Measurements from ENCODE around the gene VGLL1.

VGLL1 gene

DNA sequence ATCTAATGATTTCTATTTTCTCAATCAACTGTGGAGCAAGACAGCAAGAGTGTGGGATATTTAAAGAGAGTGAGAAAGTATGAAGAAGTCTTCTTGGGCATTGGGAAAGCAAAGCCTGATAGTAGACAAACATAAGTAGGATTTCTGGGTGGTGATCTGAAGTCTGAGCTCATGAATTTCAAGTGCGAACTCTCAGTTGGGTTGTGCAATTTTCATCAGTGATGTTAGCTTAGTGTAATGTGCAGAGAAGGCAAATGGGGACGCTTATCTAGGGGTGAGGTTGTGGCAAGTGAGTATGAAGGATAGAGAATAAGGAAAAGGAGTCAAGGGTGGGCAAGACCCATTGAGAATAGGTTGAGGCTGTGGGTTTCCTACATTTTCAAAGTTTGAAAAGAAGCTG, 23.7 kb downstream of the VGLL1 start:
- DNase-seq = no peak

DNA sequence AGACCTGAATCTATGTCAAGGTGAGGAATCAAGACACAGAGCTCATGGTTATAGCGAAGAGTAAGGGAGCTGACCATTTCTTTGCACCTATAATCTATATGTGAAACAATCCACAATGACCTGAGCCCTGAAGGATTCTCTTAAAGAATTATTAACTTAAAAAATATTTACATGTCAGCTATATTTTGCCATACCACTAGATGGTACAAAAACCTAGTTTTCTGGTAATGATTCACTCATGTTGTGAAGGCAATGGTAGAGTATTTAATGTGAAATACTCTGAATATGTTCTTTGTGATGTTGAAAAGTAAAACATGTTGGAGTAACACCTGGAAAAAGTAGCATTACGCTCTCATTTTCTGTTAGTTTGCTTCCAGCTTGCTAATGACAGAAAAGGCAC, 40.0 kb downstream of the VGLL1 start:
- no peak for DNase-seq

DNA sequence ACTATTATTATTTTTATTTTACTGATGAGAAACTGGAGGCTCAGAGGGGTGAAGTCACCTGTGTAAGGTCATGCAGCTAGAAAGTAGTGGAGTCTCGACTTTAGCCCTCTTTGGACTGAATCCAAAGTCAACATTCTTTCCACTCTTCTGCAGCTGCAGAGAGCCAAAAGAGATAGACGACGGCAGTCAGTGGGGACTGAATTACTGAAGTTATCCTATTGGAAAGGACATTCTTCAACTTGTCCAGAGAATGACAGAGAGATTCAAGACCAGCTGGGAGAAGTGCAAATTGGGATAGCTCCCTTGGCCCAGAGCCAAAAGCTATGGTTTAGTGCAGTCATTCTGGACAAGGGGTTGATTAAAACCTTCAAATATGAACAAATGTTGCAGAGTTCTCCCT, 42.5 kb downstream of the VGLL1 start:
- peak; percentile 17 for DNase-seq

DNA sequence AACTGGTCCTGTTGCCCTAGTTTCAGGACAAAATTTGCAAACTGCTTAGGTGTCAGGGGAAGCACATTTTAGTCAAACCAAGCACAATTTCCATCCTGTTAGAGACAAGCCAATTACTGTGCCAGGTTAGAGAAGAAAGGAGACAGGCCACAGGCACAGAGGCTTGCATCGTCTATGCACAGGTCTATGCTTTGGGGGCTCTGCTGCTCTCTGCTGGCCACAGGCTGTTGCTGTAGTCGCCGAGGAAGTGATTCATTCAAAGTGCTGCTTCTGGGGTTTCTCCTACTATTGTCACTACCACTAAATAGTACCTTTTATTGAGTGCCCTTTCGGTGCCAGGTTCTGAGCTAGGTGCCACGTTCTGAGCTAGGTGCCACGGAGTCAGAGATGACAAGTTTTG, 45.5 kb downstream of the VGLL1 start:
- DNase-seq = peak; percentile 50

DNA sequence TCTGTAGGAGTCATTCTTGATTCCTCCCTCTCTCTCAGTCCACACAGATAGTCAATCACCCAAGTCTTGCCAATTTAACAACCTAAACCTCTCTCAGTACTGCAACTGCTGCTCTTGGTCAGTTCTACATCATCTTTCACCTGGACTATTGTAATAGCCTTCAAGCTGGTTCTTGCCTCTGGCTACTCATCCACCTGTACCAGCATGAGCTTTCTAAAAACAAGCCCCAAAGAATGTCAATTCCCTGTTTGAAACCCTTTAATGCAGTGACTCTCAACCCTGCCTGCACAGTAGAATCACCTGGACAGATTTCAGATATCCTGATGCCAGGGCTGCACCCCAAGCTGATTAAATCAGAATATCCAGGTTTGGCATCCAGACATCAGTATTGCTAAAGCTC, 48.3 kb downstream of the VGLL1 start:
- no peak for DNase-seq

DNA sequence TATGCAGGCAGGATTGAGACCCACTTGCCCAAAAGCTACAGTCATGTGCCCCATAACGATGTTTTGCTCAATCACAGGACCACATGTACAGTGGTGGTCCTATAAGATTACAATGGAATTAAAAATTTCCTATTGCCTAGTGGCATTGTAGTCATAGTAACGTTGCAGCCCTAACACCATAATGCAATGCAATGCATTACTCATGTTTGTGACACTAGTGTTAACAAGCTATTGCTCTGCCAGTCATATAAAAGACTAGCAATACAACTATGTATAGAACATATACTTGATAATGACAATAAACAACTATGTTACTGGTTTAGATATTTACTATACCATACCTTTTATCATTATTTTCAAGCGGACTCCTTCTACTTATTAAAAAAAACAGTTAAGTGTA, 50.6 kb downstream of the VGLL1 start:
- no peak for DNase-seq

DNA sequence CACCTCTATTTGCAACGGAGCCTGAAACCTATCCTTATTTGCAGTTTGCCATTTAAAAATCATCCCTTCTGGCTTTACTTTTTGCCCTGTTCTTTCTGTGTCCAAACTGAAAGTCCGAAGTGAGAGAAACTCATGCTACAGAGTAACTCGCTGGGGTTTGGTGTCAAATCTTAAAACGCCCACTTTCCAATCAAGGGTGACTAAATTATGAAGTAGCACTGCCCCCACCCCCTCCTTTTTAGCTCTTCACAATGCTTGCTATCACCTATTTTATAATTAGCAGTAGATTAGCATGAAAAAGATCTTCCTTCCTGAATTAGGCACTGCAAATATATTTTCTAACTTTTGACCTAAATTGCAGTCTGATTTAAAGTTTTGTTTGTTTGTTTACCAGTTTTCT, 52.5 kb downstream of the VGLL1 start:
- no peak for DNase-seq

DNA sequence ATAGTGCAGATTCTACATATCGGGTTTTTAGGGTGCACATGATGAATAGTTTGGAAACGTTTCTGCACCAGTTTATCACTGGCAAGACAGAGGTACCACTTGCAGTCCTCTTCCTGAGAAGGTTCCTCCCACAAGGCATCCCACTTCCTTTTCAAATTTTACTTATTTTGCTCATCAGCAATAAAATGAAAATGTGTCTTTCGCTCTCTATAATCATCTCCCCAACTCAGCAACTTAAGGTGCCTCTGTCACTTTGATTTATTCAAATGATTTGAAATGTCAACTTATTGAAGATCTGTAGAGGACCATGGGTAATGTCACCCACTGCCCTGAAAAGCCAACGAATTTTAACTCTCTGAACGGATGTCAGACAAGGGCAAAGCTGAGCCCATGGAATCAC, 53.2 kb downstream of the VGLL1 start:
- DNase-seq = no peak

DNA sequence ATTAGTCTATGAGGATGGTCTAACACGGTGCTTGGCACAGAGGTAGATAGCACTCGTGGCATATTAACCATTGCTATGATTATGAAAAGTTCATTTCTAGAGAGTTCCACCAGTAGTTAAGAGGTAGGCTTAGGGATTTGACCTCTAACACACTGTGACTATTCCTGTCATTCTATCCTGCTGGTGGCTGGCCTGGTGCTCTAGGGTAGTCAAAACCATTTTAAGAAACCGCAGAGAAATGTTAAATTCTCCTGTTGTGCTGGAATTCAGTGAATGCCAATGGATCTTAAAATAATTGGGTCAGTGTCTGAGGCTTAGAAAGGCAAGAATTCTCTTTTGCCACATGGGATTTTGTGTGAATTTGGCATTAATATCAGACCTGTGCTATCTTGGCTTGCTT, 53.9 kb downstream of the VGLL1 start:
- DNase-seq = no peak

DNA sequence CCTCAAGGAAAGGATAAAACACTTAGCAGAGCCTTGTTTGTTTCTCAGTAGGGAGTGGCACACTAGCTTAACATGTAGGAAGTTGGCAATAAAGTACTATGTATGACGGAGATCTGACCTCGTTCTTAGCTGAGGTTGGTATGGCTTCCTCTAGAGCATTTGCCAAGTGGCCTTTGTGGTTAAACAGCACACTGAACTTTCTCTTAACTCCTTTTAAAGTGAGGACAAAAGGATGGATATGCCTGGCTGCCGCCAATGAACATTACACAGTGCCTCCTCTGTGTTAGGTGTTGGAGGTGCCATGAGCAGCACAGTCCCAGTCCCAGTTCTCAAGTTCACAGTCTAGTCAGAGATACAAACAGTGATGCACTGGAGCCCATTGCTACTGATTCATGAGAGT, 54.4 kb downstream of the VGLL1 start:
- DNase-seq = no peak

DNA sequence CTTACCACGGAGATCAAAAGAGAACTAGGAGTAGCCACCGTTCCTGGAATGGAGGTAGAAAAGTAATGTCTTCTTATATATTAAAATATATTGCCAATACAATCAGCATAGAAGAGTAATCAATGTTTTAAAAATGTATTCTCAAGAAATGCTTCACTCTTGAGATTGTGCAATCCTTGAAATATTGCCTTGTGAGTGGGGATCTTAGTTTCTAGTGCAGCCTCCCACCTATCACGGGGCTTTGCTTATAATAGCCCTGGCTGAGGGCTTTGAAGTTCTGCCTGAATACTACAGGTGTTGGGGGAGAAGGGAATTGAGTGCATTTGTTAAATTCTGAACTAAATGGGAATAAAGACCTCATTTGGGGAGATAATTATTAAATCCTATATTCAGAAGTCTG, 55.5 kb downstream of the VGLL1 start:
- DNase-seq = no peak

DNA sequence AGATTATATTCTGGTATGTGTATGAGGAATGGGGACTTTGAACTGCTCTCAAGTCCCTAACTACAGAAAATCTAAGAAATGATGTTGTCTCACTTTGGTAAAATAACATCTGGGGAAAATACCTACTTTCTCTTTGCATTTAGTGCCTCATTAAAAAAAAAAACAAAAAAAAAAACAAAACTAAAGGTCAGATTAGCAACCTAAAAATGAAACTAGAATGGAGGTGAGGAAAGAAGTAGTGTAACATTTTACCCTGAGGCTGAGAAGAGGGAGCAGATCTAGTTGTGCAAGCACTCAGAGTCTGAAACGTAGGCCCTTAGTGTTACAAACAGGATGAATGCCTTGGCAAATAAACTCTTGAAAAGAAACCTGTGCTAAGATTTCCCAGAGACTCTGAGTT, 56.0 kb downstream of the VGLL1 start:
- no peak for DNase-seq

DNA sequence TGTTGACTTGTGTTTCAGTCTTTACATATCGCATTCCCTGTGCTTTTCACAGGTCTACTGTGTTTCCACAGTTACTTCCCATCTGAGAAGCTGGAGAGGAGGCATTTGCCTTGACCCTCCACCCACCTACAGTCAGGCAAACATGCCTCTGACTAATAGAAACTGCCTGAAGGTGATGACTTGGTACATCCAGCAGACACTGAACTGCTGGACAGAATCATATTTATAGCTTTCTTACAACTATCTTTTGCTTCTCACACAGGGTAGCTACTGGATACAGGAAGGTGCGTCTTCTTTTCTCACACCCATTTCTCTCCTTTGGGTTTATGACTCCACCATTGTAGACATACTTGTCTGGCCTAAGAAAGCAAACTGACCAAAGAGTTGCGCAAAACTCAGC, 58.0 kb downstream of the VGLL1 start:
- DNase-seq = no peak

DNA sequence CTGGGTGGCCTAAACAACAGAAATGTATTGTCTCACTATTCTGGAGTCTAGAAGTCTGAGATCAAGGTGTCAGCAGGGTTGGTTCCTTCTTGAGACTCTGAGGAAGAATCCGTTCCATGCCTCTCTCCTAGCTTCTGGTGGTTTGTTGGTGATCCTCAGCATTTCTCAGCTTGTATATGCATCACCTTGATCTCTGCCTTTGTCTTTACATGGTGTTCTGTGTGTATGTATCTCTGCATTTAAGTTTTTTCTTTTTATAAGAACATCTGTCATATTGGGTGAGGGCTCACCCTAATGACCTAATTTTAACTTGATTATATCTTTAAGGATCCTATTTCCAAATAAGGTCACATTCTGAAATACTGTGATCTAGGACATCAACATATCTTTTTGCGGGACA, 65.3 kb downstream of the VGLL1 start:
- no peak for DNase-seq

DNA sequence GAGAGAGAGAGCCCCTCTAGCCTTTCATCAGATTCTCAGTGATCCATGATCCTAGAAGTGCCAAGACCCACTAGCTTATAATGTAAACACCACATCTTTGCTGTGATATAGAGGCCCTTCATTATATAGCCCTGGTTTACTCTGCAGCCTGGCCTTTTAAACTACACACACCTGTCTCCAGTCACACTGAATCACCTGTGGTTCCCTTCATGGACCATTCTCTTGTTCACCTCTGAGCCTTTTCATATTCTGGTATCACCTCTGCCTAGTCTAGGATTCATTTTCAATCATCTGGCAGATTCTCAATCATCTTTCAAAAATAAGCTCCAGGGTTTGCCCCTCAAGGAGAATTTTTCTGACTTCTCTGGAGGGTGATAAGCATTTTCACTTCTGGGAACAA, 65.9 kb downstream of the VGLL1 start:
- DNase-seq = no peak

DNA sequence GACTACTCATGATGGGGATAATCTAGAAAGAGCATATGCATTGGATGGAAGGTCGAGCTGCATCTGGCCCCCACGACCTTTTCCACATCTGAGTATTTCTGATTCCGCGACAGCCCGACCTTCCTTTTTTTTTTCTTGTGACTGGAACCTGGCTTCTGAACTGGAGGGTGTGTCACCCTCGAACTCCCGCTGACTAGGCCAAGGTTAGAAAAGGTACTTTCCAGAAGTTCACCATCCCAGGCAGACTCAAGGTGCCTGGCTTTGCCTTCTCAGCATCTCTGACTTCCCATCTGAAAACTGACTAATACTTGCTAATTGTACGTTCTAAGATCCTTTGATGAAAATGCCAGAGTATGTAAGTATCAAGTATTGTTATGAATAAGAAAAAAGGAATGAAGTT, 66.6 kb downstream of the VGLL1 start:
- no peak for DNase-seq

DNA sequence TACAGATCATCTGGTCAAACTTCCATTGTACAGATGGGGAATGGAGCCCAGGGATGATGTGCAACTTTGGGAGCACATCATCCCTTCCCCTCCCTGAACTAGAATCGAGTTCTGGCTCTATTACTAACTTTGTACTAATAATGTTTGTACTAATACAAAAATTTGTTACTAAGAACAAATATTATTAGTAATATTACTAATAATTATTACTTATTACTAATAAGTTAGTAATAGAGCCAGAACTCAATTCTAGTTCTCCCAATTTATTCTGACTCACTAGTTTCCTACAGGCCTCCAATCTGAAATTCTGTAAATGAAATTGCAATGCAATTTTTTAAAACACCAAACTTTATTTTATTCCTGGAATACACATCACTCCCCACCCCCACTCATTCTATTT, 68.0 kb downstream of the VGLL1 start:
- no peak for DNase-seq

Measured in NCI-H1436 treated with DMSO at 0.1 percent for 48 hours (cell line).